ENCODE data around the gene PPP4R3B.

PPP4R3B gene

DNA sequence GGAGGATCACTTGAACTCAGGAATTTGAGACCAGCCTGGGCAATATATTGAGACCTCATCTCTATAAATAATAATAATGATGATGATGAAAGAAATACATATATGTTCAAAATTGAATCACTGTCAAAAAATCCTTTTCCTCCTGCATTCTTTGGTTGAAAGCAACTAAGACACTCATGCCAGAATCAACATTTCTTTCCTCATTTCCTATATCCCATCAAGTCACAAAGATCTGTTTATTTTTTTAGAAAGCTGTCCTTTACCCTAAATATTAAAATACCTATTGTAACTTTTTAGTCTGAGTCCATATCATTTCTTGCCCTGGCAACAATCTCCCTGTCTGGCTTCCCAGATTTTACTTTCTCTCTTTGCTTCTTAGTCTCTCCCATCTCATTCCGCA is 31.8 kb upstream of the PPP4R3B start (continued):
- TF ChIP-seq, protein P1, sequence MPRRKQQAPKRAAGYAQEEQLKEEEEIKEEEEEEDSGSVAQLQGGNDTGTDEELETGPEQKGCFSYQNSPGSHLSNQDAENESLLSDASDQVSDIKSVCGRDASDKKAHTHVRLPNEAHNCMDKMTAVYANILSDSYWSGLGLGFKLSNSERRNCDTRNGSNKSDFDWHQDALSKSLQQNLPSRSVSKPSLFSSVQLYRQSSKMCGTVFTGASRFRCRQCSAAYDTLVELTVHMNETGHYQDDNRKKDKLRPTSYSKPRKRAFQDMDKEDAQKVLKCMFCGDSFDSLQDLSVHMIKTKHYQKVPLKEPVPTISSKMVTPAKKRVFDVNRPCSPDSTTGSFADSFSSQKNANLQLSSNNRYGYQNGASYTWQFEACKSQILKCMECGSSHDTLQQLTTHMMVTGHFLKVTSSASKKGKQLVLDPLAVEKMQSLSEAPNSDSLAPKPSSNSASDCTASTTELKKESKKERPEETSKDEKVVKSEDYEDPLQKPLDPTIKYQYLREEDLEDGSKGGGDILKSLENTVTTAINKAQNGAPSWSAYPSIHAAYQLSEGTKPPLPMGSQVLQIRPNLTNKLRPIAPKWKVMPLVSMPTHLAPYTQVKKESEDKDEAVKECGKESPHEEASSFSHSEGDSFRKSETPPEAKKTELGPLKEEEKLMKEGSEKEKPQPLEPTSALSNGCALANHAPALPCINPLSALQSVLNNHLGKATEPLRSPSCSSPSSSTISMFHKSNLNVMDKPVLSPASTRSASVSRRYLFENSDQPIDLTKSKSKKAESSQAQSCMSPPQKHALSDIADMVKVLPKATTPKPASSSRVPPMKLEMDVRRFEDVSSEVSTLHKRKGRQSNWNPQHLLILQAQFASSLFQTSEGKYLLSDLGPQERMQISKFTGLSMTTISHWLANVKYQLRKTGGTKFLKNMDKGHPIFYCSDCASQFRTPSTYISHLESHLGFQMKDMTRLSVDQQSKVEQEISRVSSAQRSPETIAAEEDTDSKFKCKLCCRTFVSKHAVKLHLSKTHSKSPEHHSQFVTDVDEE (CRISPR knock-in tag; IDR thresholded peaks at IDR 0.05), result no peak

DNA sequence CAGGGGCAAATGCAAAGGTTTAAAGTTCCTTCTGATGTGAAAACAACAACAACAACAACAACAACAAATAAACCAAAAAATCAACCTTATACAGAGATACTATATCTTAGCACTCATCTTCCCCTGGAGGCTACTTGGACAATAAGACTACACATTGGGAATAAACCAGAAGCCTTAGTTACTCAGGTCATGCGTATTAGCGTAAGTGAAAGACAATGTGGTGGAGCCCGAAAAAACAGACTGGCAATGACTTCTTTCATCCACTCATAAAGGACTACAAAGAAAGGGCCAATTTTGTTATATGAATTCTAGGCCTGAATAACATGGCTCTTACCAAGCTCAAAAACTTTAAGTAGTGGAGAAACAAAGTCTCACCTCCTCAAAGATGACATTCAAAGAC is 19.4 kb upstream of the PPP4R3B start:
- ATAC-seq, result no peak
- TF ChIP-seq CSDC2 (CRISPR knock-in tag; IDR thresholded peaks at IDR 0.05), result no peak
- no peak for TF ChIP-seq RARB (CRISPR knock-in tag; IDR thresholded peaks at IDR 0.05)
- no peak for TF ChIP-seq TCF4 (CRISPR knock-in tag; IDR thresholded peaks at IDR 0.05; ENCODE audit: borderline replicate concordance)
- TF ChIP-seq ZC3H10 (CRISPR knock-in tag; IDR thresholded peaks at IDR 0.05), result no peak
- no peak for TF ChIP-seq ZNF8 (CRISPR knock-in tag; IDR thresholded peaks at IDR 0.05)
- TF ChIP-seq OSR1 (CRISPR knock-in tag; IDR thresholded peaks at IDR 0.05), result no peak
- TF ChIP-seq BACH2 (CRISPR knock-in tag; IDR thresholded peaks at IDR 0.05; ENCODE audit: borderline replicate concordance), result no peak
- TF ChIP-seq, protein P2, sequence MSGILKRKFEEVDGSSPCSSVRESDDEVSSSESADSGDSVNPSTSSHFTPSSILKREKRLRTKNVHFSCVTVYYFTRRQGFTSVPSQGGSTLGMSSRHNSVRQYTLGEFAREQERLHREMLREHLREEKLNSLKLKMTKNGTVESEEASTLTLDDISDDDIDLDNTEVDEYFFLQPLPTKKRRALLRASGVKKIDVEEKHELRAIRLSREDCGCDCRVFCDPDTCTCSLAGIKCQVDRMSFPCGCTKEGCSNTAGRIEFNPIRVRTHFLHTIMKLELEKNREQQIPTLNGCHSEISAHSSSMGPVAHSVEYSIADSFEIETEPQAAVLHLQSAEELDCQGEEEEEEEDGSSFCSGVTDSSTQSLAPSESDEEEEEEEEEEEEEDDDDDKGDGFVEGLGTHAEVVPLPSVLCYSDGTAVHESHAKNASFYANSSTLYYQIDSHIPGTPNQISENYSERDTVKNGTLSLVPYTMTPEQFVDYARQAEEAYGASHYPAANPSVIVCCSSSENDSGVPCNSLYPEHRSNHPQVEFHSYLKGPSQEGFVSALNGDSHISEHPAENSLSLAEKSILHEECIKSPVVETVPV (CRISPR knock-in tag; IDR thresholded peaks at IDR 0.05), result no peak
- TF ChIP-seq ZFP3 (CRISPR knock-in tag; IDR thresholded peaks at IDR 0.05), result no peak
- no peak for TF ChIP-seq ISL1 (CRISPR knock-in tag; IDR thresholded peaks at IDR 0.05)
- no peak for TF ChIP-seq ZFP30 (CRISPR knock-in tag; IDR thresholded peaks at IDR 0.05)
- TF ChIP-seq ZNF565 (CRISPR knock-in tag; conservative IDR thresholded peaks at IDR 0.05; ENCODE audit: low read depth), result no peak
- TF ChIP-seq ARNTL (CRISPR knock-in tag; IDR thresholded peaks at IDR 0.05; ENCODE audit: borderline replicate concordance, low read depth), result no peak
- TF ChIP-seq PPARA (CRISPR knock-in tag; IDR thresholded peaks at IDR 0.05; ENCODE audit: borderline replicate concordance), result no peak
- TF ChIP-seq SNAI2 (CRISPR knock-in tag; IDR thresholded peaks at IDR 0.05), result no peak
- no peak for TF ChIP-seq TOX (CRISPR knock-in tag; IDR thresholded peaks at IDR 0.05; ENCODE audit: borderline replicate concordance)
- TF ChIP-seq ESRRG (CRISPR knock-in tag; IDR thresholded peaks at IDR 0.05), result no peak

DNA sequence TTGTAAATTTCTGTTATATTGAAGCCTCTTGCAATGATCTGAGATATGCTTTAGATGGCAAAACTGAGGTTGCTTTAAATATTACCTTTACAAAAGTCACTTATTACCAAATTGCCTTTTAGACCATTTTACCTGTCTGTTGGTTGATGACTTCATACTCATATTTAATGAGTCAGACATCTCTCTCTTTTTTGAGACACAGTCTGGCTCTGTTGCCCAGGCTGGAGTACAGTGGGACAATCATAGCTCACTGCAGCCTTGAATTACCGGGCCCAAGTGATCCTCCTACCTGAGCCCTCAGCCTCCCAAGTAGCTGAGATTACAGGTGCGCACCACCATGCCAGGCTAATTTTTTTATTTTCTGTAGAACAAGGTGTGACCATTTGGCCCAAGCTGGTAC is 11.5 kb upstream of the PPP4R3B start:
- TF ChIP-seq ZFP30 (CRISPR knock-in tag; IDR thresholded peaks at IDR 0.05) (no peak), ESRRG (CRISPR knock-in tag; IDR thresholded peaks at IDR 0.05) (no peak), RARB (CRISPR knock-in tag; IDR thresholded peaks at IDR 0.05) (no peak), ZFP3 (CRISPR knock-in tag; IDR thresholded peaks at IDR 0.05) (no peak), OSR1 (CRISPR knock-in tag; IDR thresholded peaks at IDR 0.05) (no peak), ZC3H10 (CRISPR knock-in tag; IDR thresholded peaks at IDR 0.05) (no peak), PPARA (CRISPR knock-in tag; IDR thresholded peaks at IDR 0.05; ENCODE audit: borderline replicate concordance) (no peak), GLIS3 (CRISPR knock-in tag; IDR thresholded peaks at IDR 0.05) (no peak), ZNF70 (CRISPR knock-in tag; IDR thresholded peaks at IDR 0.05) (no peak), ZNF565 (CRISPR knock-in tag; conservative IDR thresholded peaks at IDR 0.05; ENCODE audit: low read depth) (no peak), TOX (CRISPR knock-in tag; IDR thresholded peaks at IDR 0.05; ENCODE audit: borderline replicate concordance) (no peak), CSDC2 (CRISPR knock-in tag; IDR thresholded peaks at IDR 0.05) (no peak), ISL1 (CRISPR knock-in tag; IDR thresholded peaks at IDR 0.05) (no peak), TCF4 (CRISPR knock-in tag; IDR thresholded peaks at IDR 0.05; ENCODE audit: borderline replicate concordance) (no peak), ZNF8 (CRISPR knock-in tag; IDR thresholded peaks at IDR 0.05) (no peak)
- TF ChIP-seq, protein P2 (CRISPR knock-in tag; IDR thresholded peaks at IDR 0.05), result no peak
- TF ChIP-seq, protein P3, sequence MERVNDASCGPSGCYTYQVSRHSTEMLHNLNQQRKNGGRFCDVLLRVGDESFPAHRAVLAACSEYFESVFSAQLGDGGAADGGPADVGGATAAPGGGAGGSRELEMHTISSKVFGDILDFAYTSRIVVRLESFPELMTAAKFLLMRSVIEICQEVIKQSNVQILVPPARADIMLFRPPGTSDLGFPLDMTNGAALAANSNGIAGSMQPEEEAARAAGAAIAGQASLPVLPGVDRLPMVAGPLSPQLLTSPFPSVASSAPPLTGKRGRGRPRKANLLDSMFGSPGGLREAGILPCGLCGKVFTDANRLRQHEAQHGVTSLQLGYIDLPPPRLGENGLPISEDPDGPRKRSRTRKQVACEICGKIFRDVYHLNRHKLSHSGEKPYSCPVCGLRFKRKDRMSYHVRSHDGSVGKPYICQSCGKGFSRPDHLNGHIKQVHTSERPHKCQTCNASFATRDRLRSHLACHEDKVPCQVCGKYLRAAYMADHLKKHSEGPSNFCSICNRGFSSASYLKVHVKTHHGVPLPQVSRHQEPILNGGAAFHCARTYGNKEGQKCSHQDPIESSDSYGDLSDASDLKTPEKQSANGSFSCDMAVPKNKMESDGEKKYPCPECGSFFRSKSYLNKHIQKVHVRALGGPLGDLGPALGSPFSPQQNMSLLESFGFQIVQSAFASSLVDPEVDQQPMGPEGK (CRISPR knock-in tag; IDR thresholded peaks at IDR 0.05; ENCODE audit: borderline replicate concordance), result no peak
- TF ChIP-seq, protein P4, sequence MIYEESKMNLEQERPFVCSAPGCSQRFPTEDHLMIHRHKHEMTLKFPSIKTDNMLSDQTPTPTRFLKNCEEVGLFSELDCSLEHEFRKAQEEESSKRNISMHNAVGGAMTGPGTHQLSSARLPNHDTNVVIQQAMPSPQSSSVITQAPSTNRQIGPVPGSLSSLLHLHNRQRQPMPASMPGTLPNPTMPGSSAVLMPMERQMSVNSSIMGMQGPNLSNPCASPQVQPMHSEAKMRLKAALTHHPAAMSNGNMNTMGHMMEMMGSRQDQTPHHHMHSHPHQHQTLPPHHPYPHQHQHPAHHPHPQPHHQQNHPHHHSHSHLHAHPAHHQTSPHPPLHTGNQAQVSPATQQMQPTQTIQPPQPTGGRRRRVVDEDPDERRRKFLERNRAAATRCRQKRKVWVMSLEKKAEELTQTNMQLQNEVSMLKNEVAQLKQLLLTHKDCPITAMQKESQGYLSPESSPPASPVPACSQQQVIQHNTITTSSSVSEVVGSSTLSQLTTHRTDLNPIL (CRISPR knock-in tag; IDR thresholded peaks at IDR 0.05; ENCODE audit: low read depth), result no peak
- TF ChIP-seq, protein P1 (CRISPR knock-in tag; IDR thresholded peaks at IDR 0.05), result no peak
- ATAC-seq, result no peak

Data from SK-N-SH treated with all-trans-retinoic acid at 6 μM for 48 hours (cell line).